HUES6 (cell line): Measurements from ENCODE around the gene KLHL11.
A peak's percentile ranks its signal among the peaks of the same experiment; 100 is the strongest.

Source experiments
- H3K27ac ChIP-seq: 2 replicates; pipeline ENCODE4 v1.7.0; 2013; ENCODE audit warnings: low read depth, mild to moderate bottlenecking, low read length, inconsistent platforms
- H3K27me3 ChIP-seq: 2 replicates; pipeline ENCODE4 v1.6.1; 2013; ENCODE audit warnings: low read length; ENCODE audit not compliant: control insufficient read depth, insufficient read depth
- H3K36me3 ChIP-seq: 2 replicates; pipeline ENCODE4 v1.6.1; 2013; ENCODE audit warnings: low read length; ENCODE audit not compliant: control insufficient read depth, insufficient read depth
- H3K4me1 ChIP-seq: 2 replicates; pipeline ENCODE4 v1.6.1; 2013; ENCODE audit warnings: low read length; ENCODE audit not compliant: control insufficient read depth, insufficient read depth
- H3K4me3 ChIP-seq: 2 replicates; pipeline ENCODE4 v1.5.1; 2013; ENCODE audit warnings: low read depth, low read length
- H3K9ac ChIP-seq: one replicate; pipeline ENCODE4 v1.6.1; 2013; ENCODE audit warnings: mild to moderate bottlenecking, low read length
- H3K9me3 ChIP-seq: 2 replicates; pipeline ENCODE4 v1.6.1; 2013; ENCODE audit warnings: low read depth, low read length; ENCODE audit not compliant: control insufficient read depth, insufficient read depth

The KLHL11 gene

GRCh38 chr17:41816637-41817320 is 48.4 kb downstream of the KLHL11 start:
- no peak overlapping the region for H3K27ac ChIP-seq
- H3K4me3 ChIP-seq = no peak overlapping the region
- H3K36me3 ChIP-seq = peaks cover 38% of the 10 kb centered on the region

GRCh38 chr17:41814195-41814594 is 51.0 kb downstream of the KLHL11 start:
- H3K27me3 ChIP-seq = peaks cover 11% of the 10 kb centered on the region
- peak overlapping the region; percentile 71 for H3K9ac ChIP-seq
- peak overlapping the region; percentile 79 for H3K4me3 ChIP-seq
- H3K9me3 ChIP-seq = no peaks in the 10 kb centered on the region
- peaks cover 15% of the 10 kb centered on the region for H3K4me1 ChIP-seq
- H3K36me3 ChIP-seq = peaks cover 25% of the 10 kb centered on the region
- H3K27ac ChIP-seq = no peak overlapping the region

More at GRCh38 chr17:41816637-41817320, 48.4 kb downstream of the KLHL11 start:
- Histone ChIP-seq H3K4me1 (peaks cover 18% of the 10 kb centered on the region), H3K27me3 (no peaks in the 10 kb centered on the region), H3K9ac (no peak overlapping the region), H3K9me3 (no peaks in the 10 kb centered on the region)

- Histone ChIP-seq H3K4me1 (peaks cover 12% of the 10 kb centered on the region; the same call in 1 of the 2 replicates), H3K36me3 (peaks cover 25% of the 10 kb centered on the region), H3K9ac (peak overlapping the region; percentile 71), H3K4me3 (peak overlapping the region; percentile 79), H3K27ac (no peak overlapping the region), H3K27me3 (peaks cover 11% of the 10 kb centered on the region), H3K9me3 (no peaks in the 10 kb centered on the region)
Measured at GRCh38 chr17:41813699-41814124, 51.5 kb downstream of the KLHL11 start.

- Histone ChIP-seq H3K27ac (peak overlapping the region; percentile 54; the same call in 1 of the 2 replicates), H3K27me3 (peaks cover 11% of the 10 kb centered on the region), H3K4me3 (peak overlapping the region; percentile 79), H3K9ac (peak overlapping the region; percentile 71), H3K4me1 (peaks cover 12% of the 10 kb centered on the region; the same call in 1 of the 2 replicates), H3K36me3 (peaks cover 24% of the 10 kb centered on the region), H3K9me3 (no peaks in the 10 kb centered on the region)
Measured at GRCh38 chr17:41813152-41813680, 52.0 kb downstream of the KLHL11 start.

- Histone ChIP-seq H3K27me3 (peaks cover 11% of the 10 kb centered on the region), H3K27ac (peak within 1 kb of the TSS; percentile 58; the same call in 1 of the 2 replicates), H3K36me3 (peaks cover 18% of the 10 kb centered on the region), H3K4me3 (peak within 1 kb of the TSS; percentile 79), H3K4me1 (peaks cover 12% of the 10 kb centered on the region; the same call in 1 of the 2 replicates), H3K9me3 (no peaks in the 10 kb centered on the region), H3K9ac (peak within 1 kb of the TSS; percentile 87)
Measured at GRCh38 chr17:41812381-41813151, 52.7 kb downstream of the KLHL11 start, which contains the start of gene FKBP10. FKBP10 (plus strand) TSS chr17:41813004; CDS start chr17:41813035, 31 bp downstream.

GRCh38 chr17:41811549-41812380 is 53.5 kb downstream of the KLHL11 start, which contains the start of gene P3H4:
P3H4 (minus strand) TSS chr17:41811949; CDS start chr17:41811915, 34 bp downstream.
- H3K36me3 ChIP-seq = peaks cover 15% of the 10 kb centered on the region
- H3K4me3 ChIP-seq = peak within 1 kb of the TSS; percentile 79
- H3K27me3 ChIP-seq = peaks cover 11% of the 10 kb centered on the region
- peak within 1 kb of the TSS; percentile 87 for H3K9ac ChIP-seq
- H3K9me3 ChIP-seq = no peaks in the 10 kb centered on the region
- H3K27ac ChIP-seq = peak within 1 kb of the TSS; percentile 58; the same call in 1 of the 2 replicates
- H3K4me1 ChIP-seq = peaks cover 12% of the 10 kb centered on the region; the same call in 1 of the 2 replicates

- Histone ChIP-seq H3K27ac (peak overlapping the region; percentile 58; the same call in 1 of the 2 replicates), H3K36me3 (peaks cover 18% of the 10 kb centered on the region), H3K9ac (peak overlapping the region; percentile 87), H3K27me3 (peaks cover 11% of the 10 kb centered on the region), H3K9me3 (no peaks in the 10 kb centered on the region), H3K4me3 (peak overlapping the region; percentile 79), H3K4me1 (peaks cover 12% of the 10 kb centered on the region; the same call in 1 of the 2 replicates)
Measured at GRCh38 chr17:41810659-41811548, 54.3 kb downstream of the KLHL11 start.

GRCh38 chr17:41806685-41807445 is 58.4 kb downstream of the KLHL11 start:
- Histone ChIP-seq H3K36me3 (peaks cover 25% of the 10 kb centered on the region), H3K9ac (no peak overlapping the region), H3K27me3 (peaks cover 11% of the 10 kb centered on the region), H3K4me1 (0 out of 2 replicates have a peak, but pooled peaks cover 3% of the 10 kb centered on the region), H3K4me3 (no peak overlapping the region), H3K9me3 (no peaks in the 10 kb centered on the region), H3K27ac (no peak overlapping the region)
